HCT116 (cell line): ENCODE measurements around the gene ARHGEF25. TPM values are rescaled to one million over a fixed set of nuclear protein-coding genes. Genes with fewer than 3 reads are reported as not detected.

ENCODE experiments used
- ATAC-seq: fragments of 200-7000 bp; cut with Tn5 transposase; 2 replicates; pipeline ENCODE4 v1.9.1; 2020; ENCODE audit warnings: mild to moderate bottlenecking, moderate library complexity
- BruUV-seq: library from RNA; stranded (reverse); fragments of 400-500 nt; replicated peaks from 2 replicates; lab custom pipeline; 2021; lab: Mats Ljungman, UMichigan
- CTCF ChIA-PET: fragments of 300-600 bp; sonication (Branson Sonifier 250); formaldehyde crosslinking; loops from one replicate; lab custom pipeline; 2021; ENCODE audit warnings: antibody characterized with exemption; lab: Charles Lee
- POLR2A ChIA-PET: fragments of 300-600, 350-600 bp; sonication (Branson Sonifier 250); formaldehyde crosslinking; loops from one replicate; lab custom pipeline; 2021; ENCODE audit warnings: antibody characterized with exemption; lab: Charles Lee
- RAD21 ChIA-PET, 2 experiments: fragments of 300-600 bp; sonication (Branson Sonifier 250); formaldehyde crosslinking; loops; one replicate each; lab custom pipeline; 2023; ENCODE audit warnings: low total read pairs in 2 of 2; ENCODE audit not compliant: uncharacterized antibody in 2 of 2, unreplicated experiment in 2 of 2, low non-redundant PET in 1 of 2; lab: Charles Lee
- DNase-seq: peaks from one replicate; pipeline ENCODE4 v3.0.0-alpha.2; 2010; ENCODE audit warnings: low read depth, low spot score
- H2AFZ ChIP-seq: fragments of 200-600 bp; shearing (Covaris generic), sonication (generic); 2 replicates; pipeline ENCODE4 v1.6.1; 2017; ENCODE audit warnings: low read depth, mixed run types, mixed read lengths, antibody characterized with exemption, low read length; ENCODE audit not compliant: poor library complexity, severe bottlenecking
- H3K27ac ChIP-seq: 2 replicates; pipeline ENCODE4 v1.5.1; 2012; ENCODE audit warnings: low read depth, low read length
- H3K27me3 ChIP-seq: fragments of 200-600 bp; sonication (generic); 2 replicates; pipeline ENCODE4 v1.6.1; 2016; ENCODE audit warnings: mixed run types, low read length, mixed read lengths; ENCODE audit not compliant: insufficient read depth
- H3K36me3 ChIP-seq, 2 experiments: fragments of 200-500 bp in 1 of 2; fragments of 200-600 bp in 1 of 2; sonication (Bioruptor generic) in 1 of 2; sonication (generic) in 1 of 2; 2 replicates each; pipeline versions ENCODE4 v1.5.1 to v1.6.1; 2014 to 2016; ENCODE audit warnings: low read length in 2 of 2, inconsistent platforms in 1 of 2, mixed read lengths in 1 of 2, mixed run types in 1 of 2; ENCODE audit not compliant: insufficient read depth in 2 of 2, control insufficient read depth in 1 of 2
- H3K4me1 ChIP-seq, 2 experiments: fragments of 200-600 bp in 1 of 2; sonication (generic) in 1 of 2; 2 replicates each; pipeline versions ENCODE4 v1.5.1 to v1.6.1; 2012 to 2017; ENCODE audit warnings: low read length in 2 of 2, inconsistent platforms in 1 of 2, mild to moderate bottlenecking in 1 of 2, mixed read lengths in 1 of 2, mixed run types in 1 of 2, moderate library complexity in 1 of 2; ENCODE audit not compliant: insufficient read depth in 2 of 2, control insufficient read depth in 1 of 2
- H3K4me2 ChIP-seq: fragments of 200-600 bp; sonication (generic); 2 replicates; pipeline ENCODE4 v1.6.1; 2017; ENCODE audit warnings: mixed run types, low read length, mixed read lengths
- H3K4me3 ChIP-seq, 2 experiments: fragments of 200-600 bp in 1 of 2; sonication (generic) in 1 of 2; replicated peaks in 1 of 2; 2 replicates each; pipeline ENCODE4 v1.5.1; 2011 to 2016; ENCODE audit warnings: low read length in 2 of 2, control low read depth in 1 of 2, low read depth in 1 of 2, mild to moderate bottlenecking in 1 of 2, mixed read lengths in 1 of 2, mixed run types in 1 of 2
- H3K79me2 ChIP-seq: fragments of 200-600 bp; sonication (generic); 2 replicates; pipeline ENCODE4 v1.6.1; 2017; ENCODE audit warnings: mild to moderate bottlenecking, mixed run types, low read length, moderate library complexity, mixed read lengths; ENCODE audit not compliant: insufficient read depth
- H3K9ac ChIP-seq: fragments of 200-600 bp; sonication (generic); 2 replicates; pipeline ENCODE4 v1.6.1; 2016; ENCODE audit warnings: low read length, mixed read lengths
- H3K9me2 ChIP-seq: fragments of 200-600 bp; sonication (generic), shearing (Covaris generic); 2 replicates; pipeline ENCODE4 v1.6.1; 2017; ENCODE audit warnings: mixed run types, mild to moderate bottlenecking, moderate library complexity; ENCODE audit not compliant: insufficient read depth
- H3K9me3 ChIP-seq, 2 experiments: fragments of 200-500 bp in 1 of 2; fragments of 200-600 bp in 1 of 2; sonication (Bioruptor generic) in 1 of 2; sonication (generic) in 1 of 2; 2 replicates each; pipeline ENCODE4 v1.6.1; 2014 to 2017; ENCODE audit warnings: low read length in 2 of 2, mixed read lengths in 2 of 2, inconsistent platforms in 1 of 2, low read depth in 1 of 2, mild to moderate bottlenecking in 1 of 2, mixed run types in 1 of 2, moderate library complexity in 1 of 2; ENCODE audit not compliant: control insufficient read depth in 1 of 2, insufficient read depth in 1 of 2
- H4K20me1 ChIP-seq: fragments of 200-600 bp; sonication (generic), shearing (Covaris generic); 2 replicates; pipeline ENCODE4 v1.6.1; 2017; ENCODE audit warnings: mixed run types, mild to moderate bottlenecking, moderate library complexity; ENCODE audit not compliant: insufficient read depth
- CBX3 ChIP-seq: IDR thresholded peaks from 2 replicates; pipeline ENCODE4 v1.6.1; 2012; ENCODE audit warnings: low read depth
- CEBPB ChIP-seq: IDR thresholded peaks from 2 replicates; pipeline ENCODE4 v1.6.1; 2012; ENCODE audit warnings: low read depth
- ELF1 ChIP-seq: IDR thresholded peaks from 2 replicates; pipeline ENCODE4 v1.6.1; 2012; ENCODE audit warnings: low read depth, borderline replicate concordance
- EZH2 ChIP-seq: fragments of 200-600 bp; sonication (generic); IDR thresholded peaks from 2 replicates; pipeline ENCODE4 v1.6.1; 2017; ENCODE audit warnings: antibody characterized with exemption, mixed run types
- FOSL1 ChIP-seq: IDR thresholded peaks from 2 replicates; pipeline ENCODE4 v1.6.1; 2012; ENCODE audit warnings: low read depth
- POLR2A ChIP-seq: IDR thresholded peaks from 2 replicates; pipeline ENCODE4 v1.7.0; 2011; ENCODE audit warnings: borderline replicate concordance; ENCODE audit not compliant: insufficient read depth, insufficient read length; ENCODE audit errors: extremely low read depth
- POLR2AphosphoS5 ChIP-seq: IDR thresholded peaks from 2 replicates; pipeline ENCODE4 v1.6.1; 2011; ENCODE audit warnings: mild to moderate bottlenecking, low read depth, low read length, moderate library complexity
- RAD21 ChIP-seq: IDR thresholded peaks from 2 replicates; pipeline ENCODE4 v1.6.1; 2012; ENCODE audit warnings: low read depth, mild to moderate bottlenecking
- SP1 ChIP-seq: IDR thresholded peaks from 2 replicates; pipeline ENCODE4 v1.6.1; 2012; ENCODE audit warnings: low read depth
- SRF ChIP-seq: IDR thresholded peaks from 2 replicates; pipeline ENCODE4 v1.6.1; 2012; ENCODE audit warnings: low read depth
- TCF7L2 ChIP-seq: IDR thresholded peaks from 2 replicates; pipeline ENCODE4 v1.7.0; 2011; ENCODE audit warnings: borderline replicate concordance, inconsistent platforms; ENCODE audit not compliant: insufficient read depth, insufficient read length; ENCODE audit errors: extremely low read depth
- YY1 ChIP-seq: IDR thresholded peaks from 2 replicates; pipeline ENCODE4 v1.6.1; 2011; ENCODE audit warnings: low read length, low read depth, moderate library complexity, mild to moderate bottlenecking; ENCODE audit not compliant: insufficient replicate concordance; ENCODE audit errors: extremely low read depth
- ZFX ChIP-seq: fragments of 450-650 bp; IDR thresholded peaks from 2 replicates; pipeline ENCODE4 v1.6.1; 2017
- ZNF274 ChIP-seq: fragments of 200-500 bp; sonication (Bioruptor generic); IDR thresholded peaks from 2 replicates; pipeline ENCODE4 v1.6.1; 2014; ENCODE audit warnings: mild to moderate bottlenecking, low read depth, low read length, inconsistent platforms
- intact Hi-C: fragments of 100-400 bp; cut with micrococcal nuclease; formaldehyde crosslinking; loops from 2 replicates; pipeline ENCODE4 v1.10.0; 2022
- total RNA-seq: library from RNA; stranded (reverse); gene quantifications from one replicate; pipeline ENCODE4 v1.2.1, GENCODE V29; 2021; ENCODE audit not compliant: unreplicated experiment
- TF ChIP-seq, protein P1 (sequence below): IDR thresholded peaks from 2 replicates; pipeline ENCODE4 v1.6.1; 2012
- TF ChIP-seq, protein P2 (sequence below): IDR thresholded peaks from 2 replicates; pipeline ENCODE4 v1.6.1; 2012

The ARHGEF25 gene
- total RNA-seq, 1 experiment from 2014 or later: 3.6 TPM

DNA sequence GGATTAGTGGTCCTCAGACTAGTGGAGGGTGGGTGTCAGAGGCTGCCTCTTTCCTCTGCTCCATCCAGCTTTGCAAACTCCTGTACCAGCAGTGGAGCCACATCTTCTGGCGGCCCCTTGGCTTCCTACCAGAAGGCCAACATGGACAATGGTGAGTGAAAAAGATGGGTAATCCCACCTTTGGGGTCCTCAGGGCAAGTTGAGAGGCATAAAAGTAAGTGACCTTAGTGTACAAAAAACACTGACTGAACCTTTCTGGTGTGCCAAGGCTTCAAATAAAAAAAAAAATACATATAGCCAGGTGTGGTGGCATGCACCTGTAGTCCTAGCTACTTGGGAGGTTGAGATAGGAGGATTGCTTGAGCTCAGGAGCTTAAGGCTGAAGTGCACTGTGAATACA lies 29.4 kb upstream of the ARHGEF25 start:
- no peak overlapping the region for H2AFZ ChIP-seq
- no peak overlapping the region for H3K9ac ChIP-seq
- CTCF ChIA-PET: interaction anchor here (2.1 to 3.3 kb wide), 2 partner anchors 11 to 144 kb away, joined by 15 to 18 read pairs; partner anchors contain the start of gene PIP4K2C
- BruUV-seq: no TSS peak
- RAD21 ChIA-PET: no interaction called here
- H3K79me2 ChIP-seq: no peaks in the 10 kb centered on the region
- H3K4me1 ChIP-seq: no peaks in the 10 kb centered on the region
- no peaks in the 10 kb centered on the region for H3K9me3 ChIP-seq
- H3K36me3 ChIP-seq: peaks cover 0 to 8% of the 10 kb centered on the region in 2 experiments; a peak in 2 of 4 replicates
- H3K27me3 ChIP-seq: no peaks in the 10 kb centered on the region
- POLR2A ChIA-PET: no interaction called here
- DNase-seq (no peak), ATAC-seq (no peak)
- no peak for TF ChIP-seq ZNF274
- TF ChIP-seq CEBPB: no peak
- no peak for TF ChIP-seq RAD21
- TF ChIP-seq POLR2AphosphoS5: no peak
- no peak for TF ChIP-seq ZFX
- TF ChIP-seq YY1: no peak
- no peak for TF ChIP-seq EZH2
- TF ChIP-seq FOSL1: no peak
- TF ChIP-seq, protein P1, sequence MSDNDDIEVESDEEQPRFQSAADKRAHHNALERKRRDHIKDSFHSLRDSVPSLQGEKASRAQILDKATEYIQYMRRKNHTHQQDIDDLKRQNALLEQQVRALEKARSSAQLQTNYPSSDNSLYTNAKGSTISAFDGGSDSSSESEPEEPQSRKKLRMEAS: no peak
- no peak for TF ChIP-seq CBX3
- TF ChIP-seq ELF1: no peak
- TF ChIP-seq TCF7L2: no peak
- no peak for TF ChIP-seq SRF
- TF ChIP-seq, protein P2, sequence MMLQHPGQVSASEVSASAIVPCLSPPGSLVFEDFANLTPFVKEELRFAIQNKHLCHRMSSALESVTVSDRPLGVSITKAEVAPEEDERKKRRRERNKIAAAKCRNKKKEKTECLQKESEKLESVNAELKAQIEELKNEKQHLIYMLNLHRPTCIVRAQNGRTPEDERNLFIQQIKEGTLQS: no peak
- no peak for TF ChIP-seq SP1
- no peak for TF ChIP-seq POLR2A
- intact Hi-C loops: loop anchor here (5.0 kb wide), 1 partner anchor 110 kb away; the partner anchor contains the start of gene OS9
- no peak overlapping the region for H3K4me2 ChIP-seq
- no peak overlapping the region for H3K4me3 ChIP-seq
- H4K20me1 ChIP-seq: no peaks in the 10 kb centered on the region
- no peak overlapping the region for H3K27ac ChIP-seq
- no peaks in the 10 kb centered on the region for H3K9me2 ChIP-seq
